ENCODE data around the gene TEX52.

DNA sequence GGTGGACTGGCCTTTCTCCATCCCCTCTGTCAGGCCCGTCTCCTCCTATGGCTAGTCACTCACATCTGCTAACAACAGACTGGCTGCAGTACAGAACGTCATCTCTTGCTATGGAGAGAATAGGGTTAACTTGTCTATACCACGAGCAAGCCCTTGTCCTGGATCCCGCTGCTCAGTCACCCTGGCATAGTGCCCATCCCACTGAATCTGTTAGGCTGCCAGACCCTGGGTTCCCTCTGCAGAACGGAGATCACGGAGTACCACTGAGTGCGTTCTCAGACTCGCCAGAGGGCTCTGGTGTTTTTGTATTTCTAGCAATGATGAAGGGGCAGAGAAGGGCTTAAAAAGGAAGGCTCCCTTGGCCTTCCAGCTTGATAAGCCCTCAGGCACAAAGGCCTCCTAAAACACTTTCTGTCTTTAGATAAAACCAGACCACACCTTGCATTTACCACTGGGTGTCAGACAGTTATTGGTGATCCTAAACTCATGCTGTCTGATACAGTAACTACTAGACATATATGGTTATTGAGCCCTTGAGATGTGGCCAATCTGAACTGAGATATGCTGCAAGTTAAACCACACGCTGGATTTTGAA lies 15.7 kb downstream of the TEX52 start:
- TF ChIP-seq, protein P1, sequence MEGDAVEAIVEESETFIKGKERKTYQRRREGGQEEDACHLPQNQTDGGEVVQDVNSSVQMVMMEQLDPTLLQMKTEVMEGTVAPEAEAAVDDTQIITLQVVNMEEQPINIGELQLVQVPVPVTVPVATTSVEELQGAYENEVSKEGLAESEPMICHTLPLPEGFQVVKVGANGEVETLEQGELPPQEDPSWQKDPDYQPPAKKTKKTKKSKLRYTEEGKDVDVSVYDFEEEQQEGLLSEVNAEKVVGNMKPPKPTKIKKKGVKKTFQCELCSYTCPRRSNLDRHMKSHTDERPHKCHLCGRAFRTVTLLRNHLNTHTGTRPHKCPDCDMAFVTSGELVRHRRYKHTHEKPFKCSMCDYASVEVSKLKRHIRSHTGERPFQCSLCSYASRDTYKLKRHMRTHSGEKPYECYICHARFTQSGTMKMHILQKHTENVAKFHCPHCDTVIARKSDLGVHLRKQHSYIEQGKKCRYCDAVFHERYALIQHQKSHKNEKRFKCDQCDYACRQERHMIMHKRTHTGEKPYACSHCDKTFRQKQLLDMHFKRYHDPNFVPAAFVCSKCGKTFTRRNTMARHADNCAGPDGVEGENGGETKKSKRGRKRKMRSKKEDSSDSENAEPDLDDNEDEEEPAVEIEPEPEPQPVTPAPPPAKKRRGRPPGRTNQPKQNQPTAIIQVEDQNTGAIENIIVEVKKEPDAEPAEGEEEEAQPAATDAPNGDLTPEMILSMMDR (IDR thresholded peaks at IDR 0.05; ENCODE audit: insufficient read depth, low read length, poor library complexity, severe bottlenecking), result no peak
- TF ChIP-seq EZH2phosphoT487 (conservative IDR thresholded peaks at IDR 0.05; ENCODE audit: low read length), result no peak
